ENCODE measurements around the gene RABGAP1. TPM values are rescaled to one million over a fixed set of nuclear protein-coding genes. Genes with fewer than 3 reads are reported as not detected.

RABGAP1 gene
- total and polyA plus RNA-seq, 10 of the 15 experiments (the other 5 are each of a cell fraction or from before 2014, with no cell fraction given) = 2.6 to 31.6 (median 12.5) TPM

DNA sequence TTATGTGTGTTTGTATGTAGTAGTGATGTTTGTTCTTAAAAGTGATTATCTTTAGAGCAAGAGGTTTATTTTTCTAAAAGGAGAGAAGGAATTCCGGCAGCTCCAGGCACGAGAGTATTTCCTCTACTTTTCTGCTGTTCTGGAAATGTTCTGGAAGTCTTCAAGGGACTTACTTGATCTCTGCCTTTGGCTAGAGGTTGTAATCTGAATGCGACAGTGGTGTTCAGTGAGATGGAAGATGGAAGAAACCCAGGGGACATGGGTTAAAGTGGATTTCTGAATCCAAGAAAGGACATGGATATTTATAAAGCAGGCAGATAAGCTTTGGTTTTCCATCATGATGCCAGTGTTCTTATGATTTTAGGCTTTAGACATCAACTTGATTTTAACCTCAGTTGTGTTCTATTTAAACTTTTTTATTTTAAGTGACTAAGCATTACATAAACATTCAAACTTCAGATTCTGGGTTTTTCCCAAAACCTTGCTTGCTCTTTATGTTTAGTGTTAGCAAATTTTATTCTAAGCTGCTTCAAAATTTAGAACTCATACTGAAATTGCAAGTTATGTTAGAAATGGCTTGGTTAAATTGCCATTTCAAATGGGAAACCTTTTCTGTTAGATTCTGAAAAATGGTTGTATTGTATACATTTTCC lies 96.2 kb downstream of the RABGAP1 start:
- SMC1A ChIA-PET (ENCODE audit: uncharacterized antibody, unreplicated experiment) = interaction anchor here (0.8 to 1.1 kb wide), 2 partner anchors 10 to 18 kb away, joined by 3 read pairs; no protein-coding TSS in a partner anchor

More for the DNA sequence above, 96.2 kb downstream of the RABGAP1 start:
- intact Hi-C loops (cut with micrococcal nuclease; ENCODE audit: unreplicated experiment) (no loop called here), in situ Hi-C loops (cut with MboI) (no loop called here)
- Histone ChIP-seq H3K79me2 (ENCODE audit: control insufficient read depth, insufficient read depth, low read length) (no peaks in the 10 kb centered on the region), H3K4me2 (ENCODE audit: control insufficient read depth, insufficient read depth) (no peak overlapping the region), H3K27me3 (replicated peaks in 1 of 2; ENCODE audit: control insufficient read depth in 2 of 2, insufficient read depth in 2 of 2, low read length in 1 of 2) (no peaks in the 10 kb centered on the region), H3K4me3 (no peak overlapping the region), H4K20me1 (ENCODE audit: control insufficient read depth, insufficient read depth) (no peaks in the 10 kb centered on the region), H2AFZ (ENCODE audit: control insufficient read depth, low read depth, low read length) (no peak overlapping the region), H3K9ac (ENCODE audit: control insufficient read depth, insufficient read depth, low read length) (no peak overlapping the region), H3K27ac (ENCODE audit: control insufficient read depth, insufficient read depth) (no peak overlapping the region), H3K36me3 (ENCODE audit: control insufficient read depth in 2 of 2, insufficient read depth in 2 of 2, low read length in 1 of 2) (peaks cover 0 to 3% of the 10 kb centered on the region in 2 experiments; a peak in 2 of 4 replicates), H3K9me3 (replicated peaks; ENCODE audit: control insufficient read depth, insufficient read depth, low read length) (no peaks in the 10 kb centered on the region), H3K4me1 (ENCODE audit: control insufficient read depth, insufficient read depth, low read length) (no peaks in the 10 kb centered on the region)
- FAIRE-seq (no peak), ATAC-seq (no peak), DNase-seq (ENCODE audit: low read depth, low spot score) (no peak)
- no peak for TF ChIP-seq HDAC6 (IDR thresholded peaks at IDR 0.05; ENCODE audit: unreplicated experiment)
- TF ChIP-seq, protein P1, sequence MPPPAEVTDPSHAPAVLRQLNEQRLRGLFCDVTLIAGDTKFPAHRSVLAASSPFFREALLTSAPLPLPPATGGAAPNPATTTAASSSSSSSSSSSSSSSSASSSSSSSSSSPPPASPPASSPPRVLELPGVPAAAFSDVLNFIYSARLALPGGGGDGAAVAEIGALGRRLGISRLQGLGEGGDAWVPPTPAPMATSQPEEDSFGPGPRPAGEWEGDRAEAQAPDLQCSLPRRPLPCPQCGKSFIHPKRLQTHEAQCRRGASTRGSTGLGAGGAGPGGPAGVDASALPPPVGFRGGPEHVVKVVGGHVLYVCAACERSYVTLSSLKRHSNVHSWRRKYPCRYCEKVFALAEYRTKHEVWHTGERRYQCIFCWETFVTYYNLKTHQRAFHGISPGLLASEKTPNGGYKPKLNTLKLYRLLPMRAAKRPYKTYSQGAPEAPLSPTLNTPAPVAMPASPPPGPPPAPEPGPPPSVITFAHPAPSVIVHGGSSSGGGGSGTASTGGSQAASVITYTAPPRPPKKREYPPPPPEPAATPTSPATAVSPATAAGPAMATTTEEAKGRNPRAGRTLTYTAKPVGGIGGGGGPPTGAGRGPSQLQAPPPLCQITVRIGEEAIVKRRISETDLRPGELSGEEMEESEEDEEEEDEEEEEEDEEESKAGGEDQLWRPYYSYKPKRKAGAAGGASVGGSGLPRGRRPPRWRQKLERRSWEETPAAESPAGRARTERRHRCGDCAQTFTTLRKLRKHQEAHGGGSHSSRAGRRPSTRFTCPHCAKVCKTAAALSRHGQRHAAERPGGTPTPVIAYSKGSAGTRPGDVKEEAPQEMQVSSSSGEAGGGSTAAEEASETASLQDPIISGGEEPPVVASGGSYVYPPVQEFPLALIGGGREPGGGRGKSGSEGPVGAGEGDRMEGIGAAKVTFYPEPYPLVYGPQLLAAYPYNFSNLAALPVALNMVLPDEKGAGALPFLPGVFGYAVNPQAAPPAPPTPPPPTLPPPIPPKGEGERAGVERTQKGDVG (CRISPR knock-in tag; IDR thresholded peaks at IDR 0.05) = no peak
- no peak for TF ChIP-seq CBX5 (IDR thresholded peaks at IDR 0.05; ENCODE audit: low read depth)
- TF ChIP-seq RAD21 (IDR thresholded peaks at IDR 0.05; ENCODE audit: insufficient read depth, low read depth, low read length) = no peak
- no peak for TF ChIP-seq SRF (IDR thresholded peaks at IDR 0.05; ENCODE audit: low read depth in 2 of 2, low read length in 2 of 2)
- no peak for TF ChIP-seq PKNOX1 (IDR thresholded peaks at IDR 0.05)
- TF ChIP-seq RBBP5 (conservative IDR thresholded peaks at IDR 0.05) = no peak
- no peak for TF ChIP-seq STAT1 (conservative IDR thresholded peaks at IDR 0.05)
- no peak for TF ChIP-seq SREBF1 (IDR thresholded peaks at IDR 0.05; ENCODE audit: low read length)
- no peak for TF ChIP-seq CBX3 (IDR thresholded peaks at IDR 0.05; ENCODE audit: borderline replicate concordance, low read depth)
- no peak for TF ChIP-seq MYC (IDR thresholded peaks at IDR 0.05; ENCODE audit: insufficient read depth, insufficient read length, insufficient replicate concordance, low read length, severe bottlenecking)
- TF ChIP-seq NBN (IDR thresholded peaks at IDR 0.05) = no peak
- no peak for TF ChIP-seq EGR1 (IDR thresholded peaks at IDR 0.05; ENCODE audit: borderline replicate concordance in 1 of 2, low read depth in 2 of 2, low read length in 2 of 2)
- POLR2A ChIA-PET = interaction anchor here (1.6 kb wide), 1 partner anchor 13 kb away, joined by 4 read pairs; no protein-coding TSS in a partner anchor
- WGBS (ENCODE audit: insufficient coverage, insufficient replicate concordance, low lambda C conversion rate, missing lambda C conversion rate) = 94% methylated on average over 3 of the region's 3 CpGs
- CTCF ChIA-PET = no interaction called here
- no TSS peak for BruUV-seq (replicated peaks)
- RAD21 ChIA-PET (ENCODE audit: unreplicated experiment) = no interaction called here
